Keratinocyte (primary cell): ENCODE results near the gene ADAMTSL1. TPM values are rescaled to one million over a fixed set of nuclear protein-coding genes. Genes with fewer than 3 reads are reported as not detected.

ENCODE experiments used
- DNase-seq: peaks from one replicate; pipeline ENCODE4 v3.0.0-alpha.2; 2011; ENCODE audit warnings: low read depth, missing footprints, low spot score
- FAIRE-seq: peaks from 2 replicates; lab custom pipeline; 2011; peaks lifted over from hg19 to GRCh38; lab: Jason Lieb, UNC
- H2AFZ ChIP-seq: 2 replicates; pipeline ENCODE4 v1.6.0; 2012; ENCODE audit warnings: low read length, control low read depth, inconsistent platforms; ENCODE audit not compliant: control insufficient read depth
- H3K27ac ChIP-seq: 2 replicates; pipeline ENCODE4 v1.5.1; 2011; ENCODE audit warnings: low read length; ENCODE audit not compliant: control insufficient read depth, insufficient read depth
- H3K27me3 ChIP-seq: 3 replicates; pipeline ENCODE4 v1.6.0; 2011; ENCODE audit warnings: low read length; ENCODE audit not compliant: control insufficient read depth, insufficient read depth; ENCODE audit errors: extremely low read depth
- H3K36me3 ChIP-seq, 2 experiments: 2 replicates in 1 of 2; 3 replicates in 1 of 2; pipeline ENCODE4 v1.5.1; 2011; ENCODE audit warnings: low read length in 2 of 2, mild to moderate bottlenecking in 1 of 2; ENCODE audit not compliant: control insufficient read depth in 2 of 2, insufficient read depth in 2 of 2; ENCODE audit errors: extremely low read depth in 1 of 2
- H3K4me1 ChIP-seq: 3 replicates; pipeline ENCODE4 v1.5.1; 2011; ENCODE audit warnings: low read length; ENCODE audit not compliant: control insufficient read depth, insufficient read depth; ENCODE audit errors: extremely low read depth
- H3K4me2 ChIP-seq: 3 replicates; pipeline ENCODE4 v1.6.0; 2011; ENCODE audit warnings: low read depth, low read length; ENCODE audit not compliant: control insufficient read depth, insufficient read depth; ENCODE audit errors: extremely low read depth
- H3K4me3 ChIP-seq, 3 experiments: fragments of 200-600 bp in 1 of 3; sonication (generic) in 1 of 3; 2 replicates in 2 of 3; 3 replicates in 1 of 3; pipeline ENCODE4 v1.5.1; 2011 to 2016; ENCODE audit warnings: low read length in 3 of 3, mild to moderate bottlenecking in 3 of 3, control low read depth in 2 of 3, inconsistent platforms in 1 of 3, low read depth in 1 of 3, mixed read lengths in 1 of 3, mixed run types in 1 of 3, moderate library complexity in 1 of 3; ENCODE audit not compliant: control insufficient read depth in 2 of 3, insufficient read depth in 2 of 3; ENCODE audit errors: extremely low read depth in 1 of 3
- H3K79me2 ChIP-seq: 2 replicates; pipeline ENCODE4 v1.6.0; 2012; ENCODE audit warnings: low read length; ENCODE audit not compliant: control insufficient read depth, insufficient read depth
- H3K9ac ChIP-seq: 3 replicates; pipeline ENCODE4 v1.6.0; 2011; ENCODE audit warnings: low read length; ENCODE audit not compliant: control insufficient read depth, insufficient read depth; ENCODE audit errors: extremely low read depth
- H3K9me1 ChIP-seq: 3 replicates; pipeline ENCODE4 v1.6.0; 2011; ENCODE audit warnings: low read length; ENCODE audit not compliant: control insufficient read depth, insufficient read depth; ENCODE audit errors: extremely low read depth
- H3K9me3 ChIP-seq: 2 replicates; pipeline ENCODE4 v1.5.1; 2012; ENCODE audit warnings: low read depth, low read length; ENCODE audit not compliant: control insufficient read depth
- H4K20me1 ChIP-seq: 3 replicates; pipeline ENCODE4 v1.6.0; 2011; ENCODE audit warnings: low read length; ENCODE audit not compliant: control insufficient read depth, insufficient read depth; ENCODE audit errors: extremely low read depth
- CTCF ChIP-seq, 3 experiments: IDR thresholded peaks in 1 of 3; conservative IDR thresholded peaks in 1 of 3; optimal IDR thresholded peaks in 1 of 3; 2 replicates in 2 of 3; 3 replicates in 1 of 3; pipeline versions ENCODE3 to v1.5.1; 2011; ENCODE audit warnings: low read length in 3 of 3, mild to moderate bottlenecking in 3 of 3, moderate library complexity in 2 of 3, control low read depth in 1 of 3, inconsistent platforms in 1 of 3; ENCODE audit not compliant: insufficient read depth in 2 of 3; ENCODE audit errors: extremely low read depth in 1 of 3
- EZH2 ChIP-seq: IDR thresholded peaks from one replicate; pipeline ENCODE4 v1.6.1; 2012; ENCODE audit warnings: inconsistent platforms, mild to moderate bottlenecking, low read length, moderate library complexity
- dilution Hi-C: fragments of 300-500 bp; cut with MboI; formaldehyde crosslinking; loops from one replicate; pipeline ENCODE4 v1.7.0; 2020; ENCODE audit warnings: low sequenced_read_pairs; ENCODE audit not compliant: extremely low pct_ligation_motif_present
- polyA plus RNA-seq, 5 experiments: library from polyadenylated mRNA; depleted of rRNA in 3 of 5; stranded (reverse) in 3 of 5; stranded (forward) in 1 of 5; unstranded in 1 of 5; fragments of >200 nt; gene quantifications; 1 replicate in 1 of 5; 2 replicates in 3 of 5; 3 replicates in 1 of 5; pipeline versions ENCODE4 v1.2.1 to v1.2.3, GENCODE V29; 2011 to 2012; ENCODE audit warnings: missing spikeins in 2 of 5, low read depth in 1 of 5, low replicate concordance in 1 of 5

Gene ADAMTSL1
- polyA plus RNA-seq, 1 donor (not counting 4 experiments of a cell fraction or from before 2014, with no cell fraction given) = 1.1 TPM

GRCh38 chr9:18689921-18690320, 216.0 kb downstream of the ADAMTSL1 start:
- Histone ChIP-seq H3K79me2 (no peaks in the 10 kb centered on the region), H3K9me3 (peaks cover under 1% of the 10 kb centered on the region), H2AFZ (no peak overlapping the region), H4K20me1 (no peaks in the 10 kb centered on the region), H3K9me1 (no peaks in the 10 kb centered on the region), H3K27ac (no peak overlapping the region), H3K4me1 (peaks cover 9% of the 10 kb centered on the region), H3K4me2 (no peak overlapping the region), H3K4me3 (no peak overlapping the region), H3K36me3 (no peaks in the 10 kb centered on the region), H3K27me3 (no peaks in the 10 kb centered on the region), H3K9ac (no peak overlapping the region)
- dilution Hi-C loops = no loop called here
- no peak for FAIRE-seq
- TF ChIP-seq EZH2 (no peak), CTCF (optimal IDR thresholded peaks at IDR 0.05 in 1 of 3, IDR thresholded peaks at IDR 0.05 in 1 of 3, conservative IDR thresholded peaks at IDR 0.05 in 1 of 3; ENCODE audit: extremely low read depth in 1 of 3, insufficient read depth in 2 of 3, low read length in 3 of 3) (no peak)
- no peak for DNase-seq

GRCh38 chr9:18692268-18692667, 218.3 kb downstream of the ADAMTSL1 start:
- dilution Hi-C loops = no loop called here
- H4K20me1 ChIP-seq = no peaks in the 10 kb centered on the region
- no peak for FAIRE-seq

More at GRCh38 chr9:18692268-18692667, 218.3 kb downstream of the ADAMTSL1 start:
- H3K4me2 ChIP-seq = no peak overlapping the region
- no peaks in the 10 kb centered on the region for H3K27me3 ChIP-seq
- TF ChIP-seq EZH2 (no peak), CTCF (optimal IDR thresholded peaks at IDR 0.05 in 1 of 3, IDR thresholded peaks at IDR 0.05 in 1 of 3, conservative IDR thresholded peaks at IDR 0.05 in 1 of 3; ENCODE audit: extremely low read depth in 1 of 3, insufficient read depth in 2 of 3, low read length in 3 of 3) (no peak)
- no peak overlapping the region for H2AFZ ChIP-seq
- H3K9me1 ChIP-seq = no peaks in the 10 kb centered on the region
- no peak for DNase-seq
- H3K4me3 ChIP-seq = no peak overlapping the region
- H3K9me3 ChIP-seq = peaks cover 3% of the 10 kb centered on the region
- H3K36me3 ChIP-seq = no peaks in the 10 kb centered on the region
- H3K9ac ChIP-seq = no peak overlapping the region
- no peaks in the 10 kb centered on the region for H3K79me2 ChIP-seq
- H3K4me1 ChIP-seq = peaks cover 9% of the 10 kb centered on the region
- H3K27ac ChIP-seq = no peak overlapping the region
